Mononuclear cell (primary cell): ENCODE measurements around the gene CT47C1. TPM values are rescaled to one million over a fixed set of nuclear protein-coding genes. Genes with fewer than 3 reads are reported as not detected.

Experiments used
- H3K27me3 ChIP-seq: 2 replicates; pipeline ENCODE4 v1.6.0; 2011; ENCODE audit warnings: low read length, control low read depth; ENCODE audit not compliant: insufficient read depth
- H3K4me1 ChIP-seq: 2 replicates; pipeline ENCODE4 v1.5.1; 2011; ENCODE audit warnings: mild to moderate bottlenecking, low read length, control low read depth; ENCODE audit not compliant: insufficient read depth
- H3K4me3 ChIP-seq: 2 replicates; pipeline ENCODE4 v1.5.1; 2011; ENCODE audit warnings: mild to moderate bottlenecking, low read length, moderate library complexity
- H3K9me3 ChIP-seq: 2 replicates; pipeline ENCODE4 v1.5.1; 2011; ENCODE audit warnings: low read depth, mild to moderate bottlenecking, control low read depth, low read length
- total RNA-seq: library from RNA; depleted of rRNA; stranded (reverse); fragments of >200 nt; gene quantifications from one replicate; pipeline ENCODE4 v1.2.3, GENCODE V29; 2012

The CT47C1 gene
- total RNA-seq, 1 donor, result not detected

DNA sequence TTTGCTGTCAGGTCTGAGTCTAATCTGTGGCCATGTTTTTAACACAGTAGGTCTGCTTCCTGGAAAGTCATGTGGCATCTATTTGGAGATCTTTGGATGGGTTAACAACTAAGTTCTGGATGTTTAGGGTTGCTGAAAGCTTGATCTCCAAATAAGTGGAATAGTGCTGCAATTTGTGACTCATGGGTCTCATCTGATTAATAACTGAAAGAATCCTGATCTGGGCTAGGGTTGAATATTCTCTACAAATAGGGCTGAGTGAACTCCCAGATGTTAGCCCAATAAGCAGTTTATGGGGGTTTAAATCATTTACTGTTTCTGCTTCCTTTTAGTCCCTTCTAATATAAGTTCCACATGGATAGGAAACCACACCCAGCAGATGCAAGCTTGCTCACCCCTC lies 23.1 kb downstream of the CT47C1 start:
- Histone ChIP-seq H3K27me3 (no peaks in the 10 kb centered on the region), H3K4me1 (no peaks in the 10 kb centered on the region), H3K4me3 (no peak overlapping the region), H3K9me3 (no peaks in the 10 kb centered on the region)

DNA sequence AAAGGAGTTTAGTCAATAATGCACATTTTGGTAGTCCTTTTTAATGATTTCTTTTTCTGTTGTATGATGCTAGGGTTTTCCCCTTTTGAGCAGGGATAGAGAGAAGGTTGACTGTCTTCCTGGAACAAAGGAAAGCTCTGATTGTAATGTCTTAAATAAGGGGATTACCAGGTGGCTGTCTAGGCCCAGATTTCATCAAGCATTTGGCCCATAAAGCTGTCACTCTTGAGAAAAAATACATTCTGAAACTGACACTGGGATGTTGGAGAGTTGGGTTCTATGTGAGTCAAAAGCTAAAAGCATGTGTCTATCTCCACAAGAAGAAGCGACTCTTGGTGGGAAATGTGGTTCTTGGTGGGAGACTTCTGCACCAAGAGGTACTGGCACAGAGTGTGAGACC lies 28.4 kb downstream of the CT47C1 start:
- no peaks in the 10 kb centered on the region for H3K9me3 ChIP-seq
- H3K27me3 ChIP-seq, result no peaks in the 10 kb centered on the region
- no peaks in the 10 kb centered on the region for H3K4me1 ChIP-seq
- H3K4me3 ChIP-seq, result no peak overlapping the region

DNA sequence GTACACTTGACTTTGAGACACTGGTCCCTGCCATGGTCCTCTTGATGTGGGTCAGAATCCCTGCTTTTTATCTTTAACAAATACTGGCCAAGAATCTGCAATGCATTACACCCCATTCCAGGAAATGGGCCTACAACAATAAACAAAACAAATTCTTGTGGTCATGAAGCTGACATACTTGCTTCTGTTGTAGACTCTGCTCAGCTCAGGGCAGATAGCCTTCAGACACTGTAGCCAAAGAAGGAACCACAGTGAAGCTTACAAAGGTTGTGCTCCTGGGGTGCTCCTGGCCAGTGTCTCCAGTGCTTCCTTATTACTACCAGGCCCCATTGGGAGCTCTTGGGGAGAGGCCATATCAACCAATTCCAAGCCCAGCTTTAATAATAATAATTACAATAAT lies 33.0 kb downstream of the CT47C1 start:
- H3K9me3 ChIP-seq, result no peaks in the 10 kb centered on the region
- no peak overlapping the region for H3K4me3 ChIP-seq
- H3K27me3 ChIP-seq, result no peaks in the 10 kb centered on the region
- H3K4me1 ChIP-seq, result no peaks in the 10 kb centered on the region

DNA sequence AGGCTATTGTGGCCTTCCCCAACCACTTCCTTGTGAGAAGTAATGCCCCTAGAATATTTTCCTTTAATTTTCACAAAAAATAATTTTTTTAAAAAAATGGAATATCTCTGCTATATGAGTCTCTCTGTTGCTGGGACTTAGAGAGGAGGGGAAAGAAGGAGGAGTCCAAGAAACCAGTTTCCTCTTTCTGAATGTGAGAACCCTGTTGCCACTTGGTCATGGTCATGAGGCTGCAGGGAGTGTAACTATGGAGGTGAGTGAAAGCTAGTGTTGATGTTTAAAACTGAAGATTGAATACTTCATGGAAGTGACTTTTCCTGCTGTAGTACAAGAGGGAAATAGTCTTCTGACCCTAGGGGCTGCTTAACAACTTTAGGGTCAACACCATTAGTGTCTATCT lies 34.4 kb downstream of the CT47C1 start:
- Histone ChIP-seq H3K4me3 (no peak overlapping the region), H3K9me3 (no peaks in the 10 kb centered on the region), H3K27me3 (no peaks in the 10 kb centered on the region), H3K4me1 (no peaks in the 10 kb centered on the region)

DNA sequence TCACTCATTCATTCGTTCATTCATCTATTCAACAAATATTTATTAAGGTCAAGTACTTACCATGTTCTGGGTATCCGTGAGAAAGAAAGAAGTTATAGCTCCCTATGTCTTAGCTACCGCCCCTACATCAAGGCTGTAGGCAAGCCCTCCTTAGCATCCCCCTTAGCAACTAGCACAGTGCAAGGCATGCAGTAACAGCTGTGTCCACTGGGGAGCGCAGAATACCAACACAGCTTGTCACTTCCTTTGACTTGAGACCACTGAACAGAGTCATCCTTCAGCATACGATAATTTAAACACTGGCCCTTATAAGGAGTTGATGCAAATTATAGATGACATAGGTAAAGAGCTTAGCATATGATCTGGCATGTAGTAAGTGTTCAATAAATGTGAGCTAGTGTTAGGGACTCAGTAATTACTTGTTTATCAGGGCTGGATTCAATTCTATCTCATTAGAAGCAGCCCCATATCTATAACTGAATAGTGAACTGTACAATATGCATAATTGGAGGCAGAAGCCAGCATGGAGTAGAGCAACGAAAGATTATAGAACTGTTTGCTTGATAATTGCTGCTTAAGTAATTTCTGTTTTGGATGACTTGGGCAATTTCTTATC lies 46.1 kb downstream of the CT47C1 start:
- Histone ChIP-seq H3K27me3 (no peaks in the 10 kb centered on the region), H3K4me3 (no peak overlapping the region), H3K9me3 (no peaks in the 10 kb centered on the region), H3K4me1 (no peaks in the 10 kb centered on the region)

DNA sequence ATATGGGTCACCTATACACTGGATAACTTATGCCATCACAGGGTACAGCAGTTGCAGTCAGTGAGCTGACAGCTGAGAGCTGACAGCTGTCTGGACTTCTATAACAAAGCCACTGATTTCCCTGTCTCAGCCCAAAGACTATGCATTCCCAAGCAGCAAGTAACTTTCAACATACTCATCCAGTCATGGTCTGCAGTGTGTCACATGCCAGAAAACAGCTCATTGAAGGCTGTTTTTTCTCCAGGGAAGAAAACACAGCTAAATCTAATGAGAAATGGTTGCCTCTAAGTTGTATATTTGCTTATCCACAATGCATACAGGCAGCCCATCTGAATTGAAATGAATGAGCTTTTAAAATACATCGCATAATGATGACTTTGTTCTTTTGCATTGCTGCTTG lies 48.5 kb downstream of the CT47C1 start:
- H3K9me3 ChIP-seq, result no peaks in the 10 kb centered on the region
- H3K4me3 ChIP-seq, result no peak overlapping the region
- no peaks in the 10 kb centered on the region for H3K4me1 ChIP-seq
- H3K27me3 ChIP-seq, result no peaks in the 10 kb centered on the region

Other genes starting within 250 kb of the CT47C1 start
- not detected for gene ZCCHC12, start 249.2 kb upstream of the CT47C1 start, total RNA-seq
- gene LONRF3, start 98.4 kb upstream of the CT47C1 start, total RNA-seq, result 21.0 TPM
- gene KIAA1210, start 54.8 kb downstream of the CT47C1 start, total RNA-seq, result not detected
- 79.3 TPM for gene PGRMC1, start 163.3 kb downstream of the CT47C1 start, total RNA-seq